Keratinocyte (primary cell): ENCODE data around the gene TLR9. TPM values are rescaled to one million over a fixed set of nuclear protein-coding genes. Genes with fewer than 3 reads are reported as not detected.

Experiments used
- DNase-seq: peaks from one replicate; pipeline ENCODE4 v3.0.0-alpha.2; 2011; ENCODE audit warnings: low read depth, missing footprints, low spot score
- FAIRE-seq: peaks from 2 replicates; lab custom pipeline; 2011; peaks lifted over from hg19 to GRCh38; lab: Jason Lieb, UNC
- H2AFZ ChIP-seq: 2 replicates; pipeline ENCODE4 v1.6.0; 2012; ENCODE audit warnings: low read length, control low read depth, inconsistent platforms; ENCODE audit not compliant: control insufficient read depth
- H3K27ac ChIP-seq: 2 replicates; pipeline ENCODE4 v1.5.1; 2011; ENCODE audit warnings: low read length; ENCODE audit not compliant: control insufficient read depth, insufficient read depth
- H3K27me3 ChIP-seq: 3 replicates; pipeline ENCODE4 v1.6.0; 2011; ENCODE audit warnings: low read length; ENCODE audit not compliant: control insufficient read depth, insufficient read depth; ENCODE audit errors: extremely low read depth
- H3K36me3 ChIP-seq, 2 experiments: 2 replicates in 1 of 2; 3 replicates in 1 of 2; pipeline ENCODE4 v1.5.1; 2011; ENCODE audit warnings: low read length in 2 of 2, mild to moderate bottlenecking in 1 of 2; ENCODE audit not compliant: control insufficient read depth in 2 of 2, insufficient read depth in 2 of 2; ENCODE audit errors: extremely low read depth in 1 of 2
- H3K4me1 ChIP-seq: 3 replicates; pipeline ENCODE4 v1.5.1; 2011; ENCODE audit warnings: low read length; ENCODE audit not compliant: control insufficient read depth, insufficient read depth; ENCODE audit errors: extremely low read depth
- H3K4me2 ChIP-seq: 3 replicates; pipeline ENCODE4 v1.6.0; 2011; ENCODE audit warnings: low read depth, low read length; ENCODE audit not compliant: control insufficient read depth, insufficient read depth; ENCODE audit errors: extremely low read depth
- H3K4me3 ChIP-seq, 3 experiments: fragments of 200-600 bp in 1 of 3; sonication (generic) in 1 of 3; 2 replicates in 2 of 3; 3 replicates in 1 of 3; pipeline ENCODE4 v1.5.1; 2011 to 2016; ENCODE audit warnings: low read length in 3 of 3, mild to moderate bottlenecking in 3 of 3, control low read depth in 2 of 3, inconsistent platforms in 1 of 3, low read depth in 1 of 3, mixed read lengths in 1 of 3, mixed run types in 1 of 3, moderate library complexity in 1 of 3; ENCODE audit not compliant: control insufficient read depth in 2 of 3, insufficient read depth in 2 of 3; ENCODE audit errors: extremely low read depth in 1 of 3
- H3K79me2 ChIP-seq: 2 replicates; pipeline ENCODE4 v1.6.0; 2012; ENCODE audit warnings: low read length; ENCODE audit not compliant: control insufficient read depth, insufficient read depth
- H3K9ac ChIP-seq: 3 replicates; pipeline ENCODE4 v1.6.0; 2011; ENCODE audit warnings: low read length; ENCODE audit not compliant: control insufficient read depth, insufficient read depth; ENCODE audit errors: extremely low read depth
- H3K9me1 ChIP-seq: 3 replicates; pipeline ENCODE4 v1.6.0; 2011; ENCODE audit warnings: low read length; ENCODE audit not compliant: control insufficient read depth, insufficient read depth; ENCODE audit errors: extremely low read depth
- H3K9me3 ChIP-seq: 2 replicates; pipeline ENCODE4 v1.5.1; 2012; ENCODE audit warnings: low read depth, low read length; ENCODE audit not compliant: control insufficient read depth
- H4K20me1 ChIP-seq: 3 replicates; pipeline ENCODE4 v1.6.0; 2011; ENCODE audit warnings: low read length; ENCODE audit not compliant: control insufficient read depth, insufficient read depth; ENCODE audit errors: extremely low read depth
- CTCF ChIP-seq, 3 experiments: IDR thresholded peaks in 1 of 3; conservative IDR thresholded peaks in 1 of 3; optimal IDR thresholded peaks in 1 of 3; 2 replicates in 2 of 3; 3 replicates in 1 of 3; pipeline versions ENCODE3 to v1.5.1; 2011; ENCODE audit warnings: low read length in 3 of 3, mild to moderate bottlenecking in 3 of 3, moderate library complexity in 2 of 3, control low read depth in 1 of 3, inconsistent platforms in 1 of 3; ENCODE audit not compliant: insufficient read depth in 2 of 3; ENCODE audit errors: extremely low read depth in 1 of 3
- EZH2 ChIP-seq: IDR thresholded peaks from one replicate; pipeline ENCODE4 v1.6.1; 2012; ENCODE audit warnings: inconsistent platforms, mild to moderate bottlenecking, low read length, moderate library complexity
- dilution Hi-C: fragments of 300-500 bp; cut with MboI; formaldehyde crosslinking; loops from one replicate; pipeline ENCODE4 v1.7.0; 2020; ENCODE audit warnings: low sequenced_read_pairs; ENCODE audit not compliant: extremely low pct_ligation_motif_present
- polyA plus RNA-seq, 5 experiments: library from polyadenylated mRNA; depleted of rRNA in 3 of 5; stranded (reverse) in 3 of 5; stranded (forward) in 1 of 5; unstranded in 1 of 5; fragments of >200 nt; gene quantifications; 1 replicate in 1 of 5; 2 replicates in 3 of 5; 3 replicates in 1 of 5; pipeline versions ENCODE4 v1.2.1 to v1.2.3, GENCODE V29; 2011 to 2012; ENCODE audit warnings: missing spikeins in 2 of 5, low read depth in 1 of 5, low replicate concordance in 1 of 5

TLR9 gene
- polyA plus RNA-seq, 1 donor (not counting 4 experiments of a cell fraction or from before 2014, with no cell fraction given): not detected

DNA sequence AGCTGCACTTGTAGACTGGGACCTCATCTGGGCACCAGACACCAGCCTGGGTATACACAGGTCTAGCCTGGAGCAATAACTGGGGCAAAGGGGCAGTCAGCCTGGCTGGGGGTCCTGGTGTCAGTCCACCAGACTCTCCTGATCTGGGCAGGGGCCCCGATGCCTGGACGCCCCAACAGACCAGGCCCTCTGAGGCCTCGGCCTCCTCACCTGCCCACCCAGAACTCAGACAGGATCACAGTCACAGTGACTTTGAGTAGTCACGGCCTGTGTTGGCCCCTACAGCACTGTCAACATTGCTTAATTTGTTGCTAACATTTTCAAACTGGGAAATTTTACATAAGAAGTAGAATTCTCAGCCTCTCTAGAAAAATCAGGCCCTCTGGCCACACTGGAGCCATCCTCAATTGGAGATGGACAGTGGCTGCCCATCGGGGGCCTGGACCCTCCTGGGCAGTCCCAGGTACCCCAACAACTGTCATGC is 7.7 kb upstream of the TLR9 start:
- H3K9ac ChIP-seq: no peak overlapping the region
- DNase-seq: no peak
- dilution Hi-C loops: no loop called here
- H3K4me1 ChIP-seq: peaks cover 12% of the 10 kb centered on the region
- H3K9me3 ChIP-seq: no peaks in the 10 kb centered on the region
- peaks cover 53% of the 10 kb centered on the region for H3K79me2 ChIP-seq
- no peak for TF ChIP-seq EZH2
- TF ChIP-seq CTCF (optimal IDR thresholded peaks at IDR 0.05 in 1 of 3, IDR thresholded peaks at IDR 0.05 in 1 of 3, conservative IDR thresholded peaks at IDR 0.05 in 1 of 3; ENCODE audit: extremely low read depth in 1 of 3, insufficient read depth in 2 of 3, low read length in 3 of 3): no peak
- H3K36me3 ChIP-seq: peaks cover 37 to 45% of the 10 kb centered on the region in 2 experiments
- H2AFZ ChIP-seq: no peak overlapping the region
- H4K20me1 ChIP-seq: peaks cover 8% of the 10 kb centered on the region
- no peaks in the 10 kb centered on the region for H3K9me1 ChIP-seq
- H3K4me2 ChIP-seq: no peak overlapping the region
- FAIRE-seq: no peak
- H3K27ac ChIP-seq: no peak overlapping the region
- no peaks in the 10 kb centered on the region for H3K27me3 ChIP-seq
- H3K4me3 ChIP-seq: no peak overlapping the region

DNA sequence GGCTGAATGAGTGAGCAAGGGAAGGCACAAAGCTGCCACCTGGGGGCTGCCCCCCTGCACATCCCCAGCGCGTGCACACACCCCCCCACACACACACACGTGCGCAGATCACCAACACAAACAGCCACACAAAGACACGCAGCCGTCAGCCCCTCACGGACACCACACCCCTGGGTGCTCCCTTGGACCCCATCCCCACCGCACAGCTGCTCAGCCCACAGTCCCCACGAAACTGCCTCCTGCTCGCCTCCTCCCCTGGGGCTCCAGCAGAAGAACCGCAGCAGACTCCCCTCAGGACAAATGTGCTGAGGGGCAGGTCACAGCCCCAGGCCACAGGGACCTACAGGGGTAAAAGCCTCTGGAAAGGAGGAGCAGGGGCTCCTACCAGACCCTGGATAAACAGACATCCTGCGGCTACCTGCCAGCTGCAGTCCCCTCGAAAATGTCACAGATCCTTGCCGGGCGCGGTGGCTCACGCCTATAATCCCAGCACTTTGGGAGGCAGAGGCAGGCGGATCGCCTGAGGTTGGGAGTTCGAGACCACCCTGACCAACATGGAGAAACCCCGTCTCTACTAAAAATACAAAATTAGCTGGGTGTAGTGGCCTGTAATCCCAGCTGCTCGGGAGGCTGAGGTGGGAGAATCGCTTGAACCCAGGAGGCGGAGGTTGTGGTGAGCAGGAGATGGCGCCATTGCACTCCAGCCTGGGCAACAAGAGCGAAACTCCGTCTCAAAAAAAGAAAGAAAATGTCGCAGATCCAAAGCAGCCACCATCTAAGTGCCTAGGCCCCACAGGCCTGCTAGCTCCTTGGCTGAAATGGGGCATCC is 7.0 kb upstream of the TLR9 start:
- no peak for DNase-seq
- Histone ChIP-seq H3K4me3 (no peak overlapping the region), H2AFZ (no peak overlapping the region), H4K20me1 (peaks cover 8% of the 10 kb centered on the region), H3K4me1 (peaks cover 5% of the 10 kb centered on the region), H3K36me3 (peaks cover 38 to 49% of the 10 kb centered on the region in 2 experiments), H3K9me3 (no peaks in the 10 kb centered on the region), H3K9me1 (no peaks in the 10 kb centered on the region), H3K27ac (no peak overlapping the region), H3K27me3 (no peaks in the 10 kb centered on the region), H3K9ac (no peak overlapping the region), H3K79me2 (peaks cover 47% of the 10 kb centered on the region), H3K4me2 (no peak overlapping the region)
- dilution Hi-C loops: no loop called here
- FAIRE-seq: no peak
- TF ChIP-seq CTCF (optimal IDR thresholded peaks at IDR 0.05 in 1 of 3, IDR thresholded peaks at IDR 0.05 in 1 of 3, conservative IDR thresholded peaks at IDR 0.05 in 1 of 3; ENCODE audit: extremely low read depth in 1 of 3, insufficient read depth in 2 of 3, low read length in 3 of 3) (no peak), EZH2 (no peak)
